Effector CD8-positive, alpha-beta T cell (primary cell): Measurements from ENCODE around the gene CFAP45.

ENCODE experiments used
- DNase-seq: peaks from one replicate; lab custom pipeline; 2025; lab: John Stamatoyannopoulos, UW
- total RNA-seq, 4 experiments: gene quantifications; one replicate each; lab custom pipeline; 2026; lab: John Stamatoyannopoulos, UW

CFAP45 gene
- 0.49 to 2.6 (median 1.7) reads per million in 4 experiments for total RNA-seq

GRCh38 chr1:159900086-159900680, at the start of gene CFAP45:
CFAP45 (minus strand) TSS chr1:159900165; CDS start chr1:159900098, 67 bp downstream.
- no peak for DNase-seq

GRCh38 chr1:159949123-159949522, 49.2 kb upstream of the CFAP45 start:
- DNase-seq, result no peak

- no peak for DNase-seq
Observed at GRCh38 chr1:159947942-159948341, 48.0 kb upstream of the CFAP45 start.

GRCh38 chr1:159946242-159947187, 46.5 kb upstream of the CFAP45 start:
- no peak for DNase-seq

GRCh38 chr1:159945483-159946241, 45.7 kb upstream of the CFAP45 start, which contains the start of gene IGSF9:
IGSF9 (minus strand) TSS chr1:159945613; CDS start chr1:159943454, 2,159 bp downstream.
- peak; percentile 85 for DNase-seq

- DNase-seq, result no peak
Observed at GRCh38 chr1:159944623-159945455, 44.9 kb upstream of the CFAP45 start.

- DNase-seq, result no peak
Observed at GRCh38 chr1:159943908-159944622, 44.1 kb upstream of the CFAP45 start.

GRCh38 chr1:159943278-159943640, 43.3 kb upstream of the CFAP45 start:
- DNase-seq, result no peak

- DNase-seq, result no peak
Observed at GRCh38 chr1:159942632-159943277, 42.8 kb upstream of the CFAP45 start.

- no peak for DNase-seq
Observed at GRCh38 chr1:159941591-159942560, 41.9 kb upstream of the CFAP45 start.

- no peak for DNase-seq
Observed at GRCh38 chr1:159941141-159941540, 41.2 kb upstream of the CFAP45 start.

- no peak for DNase-seq
Observed at GRCh38 chr1:159940006-159940620, 40.1 kb upstream of the CFAP45 start.

GRCh38 chr1:159939678-159940002, 39.7 kb upstream of the CFAP45 start:
- DNase-seq, result no peak

GRCh38 chr1:159938905-159939677, 39.1 kb upstream of the CFAP45 start:
- no peak for DNase-seq

GRCh38 chr1:159938211-159938852, 38.4 kb upstream of the CFAP45 start:
- no peak for DNase-seq

- no peak for DNase-seq
Observed at GRCh38 chr1:159937054-159937750, 37.2 kb upstream of the CFAP45 start.
